Activated CD4-positive, alpha-beta T cell treated with anti-CD3 and anti-CD28 coated beads for 1 hour (primary cell): ENCODE measurements around the gene HMGXB3.

Experiments used
- DNase-seq: peaks from one replicate; pipeline ENCODE4 v3.0.0-alpha.2; 2020

Gene HMGXB3

DNA sequence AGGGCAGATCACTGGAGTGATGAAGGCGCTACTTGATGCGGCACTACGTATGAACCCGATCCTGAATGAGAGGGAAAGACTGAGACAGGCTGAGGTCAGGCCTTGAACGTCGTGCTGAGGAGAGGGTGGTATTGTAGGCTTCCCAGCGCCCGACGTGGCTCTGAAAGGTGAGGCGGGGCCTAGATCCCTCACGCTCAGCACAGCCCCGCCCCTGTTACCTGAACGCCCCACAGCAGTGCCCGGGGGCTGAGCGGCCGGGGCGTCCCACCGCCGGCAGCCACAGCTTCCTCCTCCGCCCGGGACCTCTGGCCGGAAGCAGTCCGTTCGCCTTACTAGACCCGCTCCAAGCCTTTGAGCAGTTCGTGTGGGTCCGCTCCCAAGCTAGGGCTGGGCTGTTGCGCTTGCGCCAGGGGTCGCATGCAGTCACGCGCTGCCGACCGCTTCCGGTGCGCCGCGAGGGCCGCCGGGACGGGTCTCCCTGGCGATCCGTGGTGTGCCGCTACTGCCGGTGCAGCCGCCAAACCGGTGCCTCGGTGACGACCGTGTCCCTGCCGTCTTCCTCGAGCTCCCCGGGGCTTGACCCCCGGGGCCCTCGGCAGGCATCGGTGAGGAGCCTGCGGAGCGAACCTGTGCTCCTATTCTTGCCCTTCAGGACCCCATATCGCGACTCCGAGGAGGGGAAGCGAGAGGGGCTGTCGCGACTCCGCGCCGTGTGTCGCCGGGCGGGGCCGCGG is at the start of gene HMGXB3, which contains the start of gene TIGD6:
HMGXB3 (plus strand) TSS at position 484 of the 734 bp plus-strand sequence. CDS start 4,114 bp downstream, outside the sequence.
TIGD6 (minus strand) TSS at position 399 of the 734 bp plus-strand sequence. CDS start 4,306 bp downstream, outside the sequence.
- peak; percentile 70 for DNase-seq

DNA sequence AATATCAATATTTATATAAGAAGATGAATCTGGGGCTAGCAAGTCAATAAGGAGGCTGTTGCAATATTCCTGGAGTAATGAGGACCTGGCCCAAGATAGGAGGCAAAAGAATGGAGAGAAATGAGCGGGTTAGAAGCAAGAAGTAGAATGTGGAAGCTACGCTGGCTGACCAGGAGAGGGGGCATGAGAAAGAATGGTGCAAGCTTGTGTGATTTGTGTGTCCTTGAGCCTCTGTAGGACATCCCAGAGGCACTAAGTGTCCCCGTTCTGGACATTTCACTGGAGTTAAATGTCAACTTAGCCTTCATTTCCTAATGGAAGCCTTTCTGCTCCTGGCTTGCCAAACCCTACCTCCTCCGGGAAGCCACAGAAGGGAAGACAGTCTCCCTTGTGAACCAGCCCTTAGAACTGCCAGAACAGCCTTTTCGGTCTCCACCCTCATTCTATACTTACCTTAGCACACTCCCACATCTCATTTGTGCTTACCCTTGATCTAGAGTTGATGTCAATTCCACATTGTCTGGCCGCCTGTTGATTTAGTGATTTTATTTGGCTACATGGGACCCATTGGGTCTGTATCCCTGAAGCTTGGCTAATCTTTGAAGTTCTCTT is 49.3 kb upstream of the HMGXB3 start:
- no peak for DNase-seq

- DNase-seq: no peak
Observed at GRCh38 chr5:149953436-149954121, 47.0 kb upstream of the HMGXB3 start.

DNA sequence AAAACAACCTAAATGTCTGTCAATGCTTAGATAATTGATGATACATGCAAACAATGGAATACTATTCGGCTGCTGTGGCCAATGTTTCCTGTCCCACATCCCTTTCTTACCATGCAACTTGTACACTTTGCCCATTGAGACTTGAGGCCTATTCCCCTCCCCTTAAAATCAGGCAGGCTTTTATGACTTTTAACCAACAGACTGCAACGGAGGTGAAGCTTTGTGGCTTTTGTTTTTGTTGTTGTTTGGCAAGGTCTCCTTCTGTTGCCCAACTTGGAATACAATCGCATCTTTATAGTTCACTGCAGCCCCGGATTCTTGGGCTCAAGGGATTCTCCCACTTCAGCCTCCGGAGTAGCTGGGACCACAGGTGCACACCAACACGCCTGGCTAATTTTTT is 45.7 kb upstream of the HMGXB3 start:
- no peak for DNase-seq

GRCh38 chr5:149956685-149957084 is 43.9 kb upstream of the HMGXB3 start:
- no peak for DNase-seq

DNA sequence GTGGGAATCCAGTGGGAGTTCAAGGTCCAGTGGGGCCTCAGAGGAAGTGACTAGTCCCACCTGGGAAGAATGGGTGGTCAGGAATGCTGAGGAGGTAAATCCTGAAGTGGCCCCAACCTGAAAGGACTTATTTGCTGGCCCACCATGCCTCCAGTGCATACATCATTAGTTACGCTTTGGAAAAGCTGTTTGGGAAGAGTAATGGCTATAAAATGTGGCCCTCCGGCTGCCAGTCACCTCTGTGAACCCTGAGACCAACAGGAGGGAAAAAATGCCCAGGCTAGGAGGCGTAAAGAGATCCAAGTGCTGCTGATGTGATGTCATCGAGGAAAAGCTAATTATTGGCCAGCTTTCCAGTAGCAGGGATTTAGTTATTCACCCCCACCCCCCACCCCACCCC is 42.7 kb upstream of the HMGXB3 start:
- no peak for DNase-seq

- DNase-seq: peak; percentile 27
Observed at GRCh38 chr5:149959406-149960236, 40.9 kb upstream of the HMGXB3 start.

DNA sequence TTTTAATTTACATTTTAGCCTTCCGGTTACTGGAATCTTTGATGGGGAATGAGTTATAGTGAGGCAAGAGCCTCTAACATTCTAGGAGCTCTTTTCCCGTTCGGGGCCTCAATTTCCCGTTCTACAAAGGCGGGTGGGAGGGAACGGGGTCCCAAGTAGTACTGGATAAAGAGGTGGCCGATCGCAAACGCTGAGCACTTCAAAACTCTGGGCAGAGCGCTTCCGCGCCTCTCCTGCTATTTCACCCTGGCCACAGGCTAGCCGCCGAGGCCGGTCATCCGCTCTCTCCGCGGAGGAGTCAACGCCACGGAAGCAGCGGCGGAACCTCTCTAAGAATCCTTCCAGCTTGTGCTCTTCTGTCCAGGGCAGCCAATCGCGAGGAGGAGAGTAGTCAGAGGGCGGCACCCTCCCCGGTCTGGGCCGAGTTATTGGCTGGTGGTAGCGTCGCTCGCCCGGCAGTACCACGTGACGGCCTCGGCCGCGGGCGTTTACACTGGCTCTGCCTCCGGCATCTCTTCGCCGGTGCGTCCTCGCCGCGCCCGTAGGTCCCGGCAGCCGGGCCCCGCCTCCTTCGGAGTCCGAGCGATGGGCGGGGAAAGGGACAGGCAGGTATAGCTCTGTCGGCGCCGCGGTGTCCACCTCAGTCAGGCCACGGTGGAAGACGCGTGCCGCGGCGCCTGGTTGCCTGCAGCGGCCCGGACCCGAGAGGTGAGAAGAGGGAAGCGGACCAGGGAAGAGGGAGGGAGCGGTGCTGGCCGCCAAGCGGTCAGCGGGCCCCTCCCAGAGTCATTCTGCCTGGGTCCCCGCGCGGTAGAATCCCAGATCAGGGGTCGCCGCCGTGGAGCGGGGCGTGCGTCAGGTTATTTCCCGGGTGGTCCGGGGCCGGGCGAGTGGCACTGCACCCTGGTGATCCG is 40.0 kb upstream of the HMGXB3 start, which contains the start of gene SLC26A2:
SLC26A2 (plus strand) TSS at position 487 of the 914 bp plus-strand sequence. CDS start 16,895 bp downstream, outside the sequence.
- peak; percentile 89 for DNase-seq

DNA sequence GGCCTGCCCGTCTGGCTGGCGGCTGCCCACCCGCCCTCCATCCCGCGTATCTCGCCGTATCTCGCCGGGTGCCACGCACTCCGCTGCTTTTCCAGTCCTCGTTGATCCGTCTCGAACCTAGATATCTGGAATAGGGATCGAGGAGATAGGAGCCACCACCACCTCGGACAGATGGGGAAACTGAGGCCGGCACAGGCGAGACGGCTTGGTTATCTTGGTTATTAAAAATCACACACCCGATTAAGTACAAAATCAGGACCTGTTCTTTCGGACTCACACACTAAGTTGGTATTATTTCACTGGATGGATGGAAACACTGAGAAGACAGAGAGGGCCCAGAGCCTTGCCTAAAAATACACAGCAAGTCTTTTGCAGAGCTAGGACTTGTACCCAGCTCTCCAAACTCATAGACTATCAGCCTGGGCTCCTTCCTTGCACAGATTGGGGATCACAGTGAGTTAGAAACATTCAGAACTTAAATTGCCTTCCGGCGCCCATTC is 39.3 kb upstream of the HMGXB3 start:
- no peak for DNase-seq

DNA sequence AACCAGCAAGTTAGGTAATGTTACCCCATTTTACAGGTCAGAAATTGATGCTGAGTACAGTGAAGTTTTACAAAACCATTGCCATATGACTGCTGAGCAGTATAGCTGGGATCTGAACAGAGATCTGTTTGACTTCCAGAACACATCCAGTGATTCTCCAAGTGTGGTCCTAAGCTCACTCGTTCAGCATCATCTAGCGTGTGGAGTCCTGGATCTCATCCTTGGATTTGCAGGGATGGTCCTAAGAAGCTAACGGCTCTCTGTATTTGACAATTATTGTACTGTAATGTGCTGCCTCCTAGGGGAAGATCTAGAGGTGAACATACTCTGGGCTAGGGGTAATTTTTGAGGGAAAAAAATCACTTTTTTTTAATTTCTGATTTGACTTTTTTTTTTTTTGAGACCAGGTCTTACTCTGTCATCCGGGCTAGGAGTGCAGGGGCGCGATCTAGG is 38.6 kb upstream of the HMGXB3 start:
- no peak for DNase-seq

- no peak for DNase-seq
Observed at GRCh38 chr5:149962601-149963300, 37.8 kb upstream of the HMGXB3 start.

- no peak for DNase-seq
Observed at GRCh38 chr5:149963729-149964128, 36.8 kb upstream of the HMGXB3 start.

- no peak for DNase-seq
Observed at GRCh38 chr5:149966946-149967345, 33.6 kb upstream of the HMGXB3 start.

- no peak for DNase-seq
Observed at GRCh38 chr5:149969181-149969930, 31.2 kb upstream of the HMGXB3 start.

- no peak for DNase-seq
Observed at GRCh38 chr5:149975409-149975808, 25.1 kb upstream of the HMGXB3 start.

DNA sequence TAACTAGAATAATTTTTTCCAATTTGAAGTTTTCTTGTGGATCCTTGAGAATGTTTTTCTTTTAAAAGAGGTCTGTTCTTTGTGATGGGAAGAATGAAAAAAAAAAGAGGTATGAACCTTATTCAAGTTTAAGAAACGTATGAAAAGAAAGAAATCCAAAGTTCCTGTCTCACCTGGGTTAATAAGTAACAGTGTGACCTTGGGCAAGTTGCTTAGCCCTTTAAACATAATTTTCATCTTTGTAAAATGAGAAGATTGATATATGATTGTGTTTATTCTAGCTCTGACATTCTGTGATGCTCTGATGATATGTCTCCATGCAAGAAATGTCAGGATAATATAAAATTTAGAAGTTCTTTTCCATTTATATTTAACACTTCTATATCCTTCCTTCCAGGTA is 20.6 kb upstream of the HMGXB3 start:
- DNase-seq: no peak

DNA sequence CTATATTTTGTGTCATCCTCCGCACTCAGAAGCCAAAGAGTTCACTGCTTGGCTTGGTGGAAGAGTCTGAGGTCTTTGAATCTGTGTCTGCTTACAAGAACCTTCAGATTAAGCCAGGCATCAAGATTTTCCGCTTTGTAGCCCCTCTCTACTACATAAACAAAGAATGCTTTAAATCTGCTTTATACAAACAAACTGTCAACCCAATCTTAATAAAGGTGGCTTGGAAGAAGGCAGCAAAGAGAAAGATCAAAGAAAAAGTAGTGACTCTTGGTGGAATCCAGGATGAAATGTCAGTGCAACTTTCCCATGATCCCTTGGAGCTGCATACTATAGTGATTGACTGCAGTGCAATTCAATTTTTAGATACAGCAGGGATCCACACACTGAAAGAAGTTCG is 19.3 kb upstream of the HMGXB3 start:
- DNase-seq: no peak

- DNase-seq: no peak
Observed at GRCh38 chr5:149982505-149982904, 18.0 kb upstream of the HMGXB3 start.

DNA sequence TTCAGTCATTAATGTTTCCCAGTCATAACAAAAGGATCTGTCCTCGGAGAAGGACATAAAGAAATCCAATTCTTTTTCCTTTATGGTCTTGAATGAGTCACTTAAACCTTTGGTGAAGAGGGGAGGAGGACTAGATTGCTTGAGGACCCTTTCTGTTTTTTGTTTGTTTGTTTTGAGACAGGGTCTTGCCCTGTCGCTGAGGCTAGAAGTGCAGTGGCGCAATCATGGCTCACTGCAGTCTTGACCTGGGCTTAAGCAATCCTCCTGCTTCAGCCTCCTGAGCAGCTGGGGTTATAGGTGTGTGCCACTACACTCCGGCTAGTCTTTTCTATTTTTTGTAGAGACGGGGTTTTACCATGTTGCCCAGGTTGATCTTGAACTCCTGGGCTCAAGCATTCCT is 12.4 kb upstream of the HMGXB3 start:
- no peak for DNase-seq
